Sigmoid colon (tissue), 7 donors: Measurements from ENCODE around the gene PAF1. TPM values are rescaled to one million over a fixed set of nuclear protein-coding genes. Genes with fewer than 3 reads are reported as not detected.

ENCODE experiments used
- DNase-seq: peaks from one replicate; pipeline ENCODE4 v3.0.0-alpha.2; 2019
- H3K27ac ChIP-seq, 4 donors: fragments of 200-600 bp; sonication (generic); one replicate each; pipeline ENCODE4 v1.5.1; 2016 to 2019; ENCODE audit warnings: mild to moderate bottlenecking in 1 of 4
- H3K27me3 ChIP-seq, 3 donors: fragments of 200-600 bp; sonication (generic); one replicate each; pipeline ENCODE4 v1.5.1; 2019; ENCODE audit warnings: mild to moderate bottlenecking in 1 of 3
- H3K36me3 ChIP-seq, 4 donors: fragments of 200-600 bp; sonication (generic); one replicate each; pipeline ENCODE4 v1.5.1; 2016 to 2019
- H3K4me1 ChIP-seq, 4 donors: fragments of 200-600 bp; sonication (generic); one replicate each; pipeline ENCODE4 v1.5.1; 2017 to 2019
- H3K4me3 ChIP-seq, 4 donors: fragments of 200-600 bp; sonication (generic); one replicate each; pipeline ENCODE4 v1.5.1; 2017 to 2019; ENCODE audit warnings: mild to moderate bottlenecking in 2 of 4, moderate library complexity in 1 of 4
- H3K9me3 ChIP-seq, 4 donors: fragments of 200-600 bp in 3 of 4; sonication (generic) in 3 of 4; one replicate each; pipeline versions ENCODE4 v1.5.1 to v1.6.1; 2013 to 2019
- CTCF ChIP-seq, 4 experiments: fragments of 450-650 bp in 3 of 4; fragments of 200-600 bp in 1 of 4; IDR thresholded peaks; one replicate each; pipeline ENCODE4 v1.5.1; 2016 to 2019; ENCODE audit warnings: antibody characterized with exemption in 4 of 4, mild to moderate bottlenecking in 3 of 4, moderate library complexity in 2 of 4
- EP300 ChIP-seq, 4 donors: sonication (generic); formaldehyde crosslinking; IDR thresholded peaks; one replicate each; pipeline ENCODE4 v1.6.1; 2017; ENCODE audit warnings: antibody characterized with exemption in 4 of 4
- POLR2A ChIP-seq, 2 donors: fragments of 450-650 bp; IDR thresholded peaks; one replicate each; pipeline ENCODE4 v1.6.1; 2016; ENCODE audit warnings: antibody characterized with exemption in 2 of 2, mild to moderate bottlenecking in 2 of 2, moderate library complexity in 2 of 2
- POLR2AphosphoS5 ChIP-seq, 4 donors: sonication (generic); formaldehyde crosslinking; IDR thresholded peaks; one replicate each; pipeline ENCODE4 v1.6.1; 2017; ENCODE audit warnings: antibody characterized with exemption in 4 of 4
- WGBS, 2 donors: extraction: QIAGEN DNeasy Blood & Tissue Kit; methylation state at CpG; one replicate each; pipeline ENCODE4 v1.1.7; 2013; 5-methylcytosine and 5-hydroxymethylcytosine counted together
- intact Hi-C: fragments of 100-400 bp; cut with DNase I; formaldehyde crosslinking; loops from one replicate; pipeline ENCODE4 v1.15.1; 2023
- polyA plus RNA-seq, 3 donors: library from polyadenylated mRNA; stranded (reverse); fragments of 200-250 nt; gene quantifications; one replicate each; pipeline ENCODE4 v1.2.3, GENCODE V29; 2013
- total RNA-seq, 4 donors: library from RNA; depleted of rRNA; stranded (reverse); fragments of >200 nt; gene quantifications; one replicate each; pipeline ENCODE4 v1.1.0, GENCODE V29; 2016
- donor health status: healthy with polysubstance abuse.
- donor health status: Bipolar disorder and iron deficiency.
- donor health status: healthy.

PAF1 gene
- total and polyA plus RNA-seq, 7 donors: 28.2 to 51.8 (median 37.7) TPM

- Histone ChIP-seq H3K27ac (peak overlapping the region; percentile 100), H3K9me3 (no peaks in the 10 kb centered on the region), H3K36me3 (peaks cover 2 to 13% (median 3%) of the 10 kb centered on the region in 4 donors), H3K4me3 (no peak overlapping the region), H3K27me3 (no peaks in the 10 kb centered on the region), H3K4me1 (peaks cover 0 to 69% (median 63%) of the 10 kb centered on the region in 4 donors)
- DNase-seq: no peak
- TF ChIP-seq POLR2AphosphoS5 (IDR thresholded peaks at IDR 0.05) (no peak), EP300 (IDR thresholded peaks at IDR 0.05) (no peak), CTCF (IDR thresholded peaks at IDR 0.05) (no peak), POLR2A (IDR thresholded peaks at IDR 0.05) (no peak)
- WGBS, 2 donors: 25 to 26% methylated on average over 4 of the region's 4 CpGs
- intact Hi-C loops: loop anchor here (10.0 kb wide), 2 partner anchors 746 to 1314 kb away; partner anchors contain the start of genes COQ8B and ITPKC
These were observed 10.2 kb upstream of the PAF1 start for GRCh38 chr19:39401070-39401548.

GRCh38 chr19:39400061-39400460, 9.2 kb upstream of the PAF1 start:
- WGBS, 2 donors: 82 to 93% methylated on average over 4 of the region's 4 CpGs
- no peak for TF ChIP-seq POLR2AphosphoS5 (IDR thresholded peaks at IDR 0.05)
- no peak for TF ChIP-seq EP300 (IDR thresholded peaks at IDR 0.05)
- TF ChIP-seq CTCF (IDR thresholded peaks at IDR 0.05): no peak
- TF ChIP-seq POLR2A (IDR thresholded peaks at IDR 0.05): no peak
- Histone ChIP-seq H3K36me3 (peaks cover 3 to 24% (median 8%) of the 10 kb centered on the region in 4 donors), H3K4me1 (peaks cover 0 to 58% (median 52%) of the 10 kb centered on the region in 4 donors), H3K9me3 (no peaks in the 10 kb centered on the region), H3K27ac (peak overlapping the region; percentile 91 to 100 (median 100)), H3K4me3 (no peak overlapping the region), H3K27me3 (no peaks in the 10 kb centered on the region)
- intact Hi-C loops: loop anchor here (10.0 kb wide), 2 partner anchors 745 to 1315 kb away; partner anchors contain the start of genes COQ8B and ITPKC
- no peak for DNase-seq

- intact Hi-C loops: loop anchor here (5.0 to 10.0 kb wide), 3 partner anchors 133 to 1315 kb away; partner anchors contain the start of genes COQ8B, EID2B and ITPKC
- peaks cover 0 to 54% (median 48%) of the 10 kb centered on the region in 4 donors for H3K4me1 ChIP-seq
These were observed 8.8 kb upstream of the PAF1 start for GRCh38 chr19:39399668-39400050.

GRCh38 chr19:39398297-39398864, 7.5 kb upstream of the PAF1 start:
- DNase-seq: peak; percentile 91

More at GRCh38 chr19:39399668-39400050, 8.8 kb upstream of the PAF1 start:
- Histone ChIP-seq H3K27ac (peak overlapping the region; percentile 91 to 100 (median 100)), H3K4me3 (no peak overlapping the region), H3K27me3 (no peaks in the 10 kb centered on the region), H3K36me3 (peaks cover 3 to 28% (median 10%) of the 10 kb centered on the region in 4 donors), H3K9me3 (no peaks in the 10 kb centered on the region)
- DNase-seq: no peak
- TF ChIP-seq CTCF (IDR thresholded peaks at IDR 0.05): no peak
- TF ChIP-seq POLR2A (IDR thresholded peaks at IDR 0.05): no peak
- no peak for TF ChIP-seq EP300 (IDR thresholded peaks at IDR 0.05)
- no peak for TF ChIP-seq POLR2AphosphoS5 (IDR thresholded peaks at IDR 0.05)
- 97 to 98% methylated on average over 4 of the region's 4 CpGs for WGBS, 2 donors

More at GRCh38 chr19:39398297-39398864, 7.5 kb upstream of the PAF1 start:
- Histone ChIP-seq H3K4me1 (peaks cover 0 to 46% (median 41%) of the 10 kb centered on the region in 4 donors), H3K27ac (peak overlapping the region; percentile 91 to 100 (median 100)), H3K36me3 (peaks cover 11 to 40% (median 17%) of the 10 kb centered on the region in 4 donors), H3K9me3 (no peaks in the 10 kb centered on the region), H3K27me3 (no peaks in the 10 kb centered on the region), H3K4me3 (no peak overlapping the region)
- TF ChIP-seq POLR2A (IDR thresholded peaks at IDR 0.05): peak in 1 of 2 donors; percentile 41
- peak in 3 of 4 donors; percentile 15 to 64 (median 56) for TF ChIP-seq POLR2AphosphoS5 (IDR thresholded peaks at IDR 0.05)
- TF ChIP-seq EP300 (IDR thresholded peaks at IDR 0.05): peak in 2 of 4 donors; percentile 47 to 68
- TF ChIP-seq CTCF (IDR thresholded peaks at IDR 0.05): no peak
- WGBS, 2 donors: 37 to 58% methylated on average over 11 of the region's 11 CpGs
- intact Hi-C loops: loop anchor here (5.0 kb wide), 1 partner anchor 134 kb away; the partner anchor contains the start of gene EID2B
